Upper lobe of right lung (tissue), 1 donor: ENCODE data around the gene SPAG16. TPM values are rescaled to one million over a fixed set of nuclear protein-coding genes. Genes with fewer than 3 reads are reported as not detected.
"Not testable (repeated sequence)": the region's sequence is repeated elsewhere in the genome, so short reads cannot be mapped to it uniquely, and the experiment has no call there.

Experiments used
- ATAC-seq: fragments of 200-7000 bp; cut with Tn5 transposase; one replicate; pipeline ENCODE4 v1.9.1; 2020; ENCODE audit warnings: mild to moderate bottlenecking, moderate library complexity
- DNase-seq: peaks from one replicate; pipeline ENCODE4 v3.0.0-alpha.2; 2020
- H3K27ac ChIP-seq: fragments of 200-600 bp; one replicate; pipeline ENCODE4 v1.8.0; 2022
- H3K27me3 ChIP-seq: fragments of 200-600 bp; one replicate; pipeline ENCODE4 v1.8.0; 2022; ENCODE audit warnings: mild to moderate bottlenecking
- H3K36me3 ChIP-seq: fragments of 200-600 bp; one replicate; pipeline ENCODE4 v1.8.0; 2022
- H3K4me1 ChIP-seq: fragments of 200-600 bp; one replicate; pipeline ENCODE4 v1.8.0; 2022
- H3K4me3 ChIP-seq: fragments of 200-600 bp; one replicate; pipeline ENCODE4 v1.8.0; 2022; ENCODE audit warnings: mild to moderate bottlenecking
- H3K9me3 ChIP-seq: fragments of 200-600 bp; one replicate; pipeline ENCODE4 v1.8.0; 2022
- intact Hi-C: fragments of 100-400 bp; cut with DNase I; formaldehyde crosslinking; loops from one replicate; pipeline ENCODE4 v1.11.0; 2022
- total RNA-seq: library from RNA; stranded (reverse); fragmentation: NEBNext Ultra II Directional; extraction: Animal tissue kit (Norgen Biotek cat#: 25700); gene quantifications from one replicate; pipeline ENCODE4 v1.2.1, GENCODE V29; 2021
- TF ChIP-seq, protein P1 (sequence below): fragments of 200-600 bp; IDR thresholded peaks from one replicate; pipeline ENCODE4 v1.8.0; 2022; ENCODE audit warnings: antibody characterized with exemption
- donor health status: DM: no; HTN: yes; CAD: no; lungs with severe emphysema.

The SPAG16 gene
- total RNA-seq, 1 donor from 2014 or later: 11.6 TPM

DNA sequence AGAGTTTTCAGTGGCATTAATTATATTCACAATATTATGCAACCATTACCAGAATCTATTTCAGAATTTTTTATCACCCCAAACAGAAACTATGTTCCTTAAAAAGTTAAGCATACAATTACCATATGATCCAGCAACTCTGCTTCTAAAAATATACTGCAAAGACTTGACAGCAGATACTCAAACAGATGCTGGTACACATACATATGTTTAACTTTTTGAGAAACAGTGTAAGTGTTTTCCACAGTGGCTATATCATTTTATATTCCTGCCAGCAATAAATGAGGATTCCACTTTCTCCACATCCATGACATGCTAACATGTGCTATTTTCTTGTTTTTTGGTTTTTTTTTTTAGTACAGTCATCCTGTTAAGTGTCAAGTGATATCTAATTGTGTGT, 687.3 kb downstream of the SPAG16 start:
- no peak overlapping the region for H3K4me3 ChIP-seq
- ATAC-seq: no peak
- no peaks in the 10 kb centered on the region for H3K27me3 ChIP-seq
- H3K36me3 ChIP-seq: no peaks in the 10 kb centered on the region
- intact Hi-C loops: no loop called here
- no peaks in the 10 kb centered on the region for H3K9me3 ChIP-seq
- no peaks in the 10 kb centered on the region for H3K4me1 ChIP-seq
- no peak for DNase-seq
- TF ChIP-seq, protein P1, sequence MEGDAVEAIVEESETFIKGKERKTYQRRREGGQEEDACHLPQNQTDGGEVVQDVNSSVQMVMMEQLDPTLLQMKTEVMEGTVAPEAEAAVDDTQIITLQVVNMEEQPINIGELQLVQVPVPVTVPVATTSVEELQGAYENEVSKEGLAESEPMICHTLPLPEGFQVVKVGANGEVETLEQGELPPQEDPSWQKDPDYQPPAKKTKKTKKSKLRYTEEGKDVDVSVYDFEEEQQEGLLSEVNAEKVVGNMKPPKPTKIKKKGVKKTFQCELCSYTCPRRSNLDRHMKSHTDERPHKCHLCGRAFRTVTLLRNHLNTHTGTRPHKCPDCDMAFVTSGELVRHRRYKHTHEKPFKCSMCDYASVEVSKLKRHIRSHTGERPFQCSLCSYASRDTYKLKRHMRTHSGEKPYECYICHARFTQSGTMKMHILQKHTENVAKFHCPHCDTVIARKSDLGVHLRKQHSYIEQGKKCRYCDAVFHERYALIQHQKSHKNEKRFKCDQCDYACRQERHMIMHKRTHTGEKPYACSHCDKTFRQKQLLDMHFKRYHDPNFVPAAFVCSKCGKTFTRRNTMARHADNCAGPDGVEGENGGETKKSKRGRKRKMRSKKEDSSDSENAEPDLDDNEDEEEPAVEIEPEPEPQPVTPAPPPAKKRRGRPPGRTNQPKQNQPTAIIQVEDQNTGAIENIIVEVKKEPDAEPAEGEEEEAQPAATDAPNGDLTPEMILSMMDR: no peak
- no peak overlapping the region for H3K27ac ChIP-seq

DNA sequence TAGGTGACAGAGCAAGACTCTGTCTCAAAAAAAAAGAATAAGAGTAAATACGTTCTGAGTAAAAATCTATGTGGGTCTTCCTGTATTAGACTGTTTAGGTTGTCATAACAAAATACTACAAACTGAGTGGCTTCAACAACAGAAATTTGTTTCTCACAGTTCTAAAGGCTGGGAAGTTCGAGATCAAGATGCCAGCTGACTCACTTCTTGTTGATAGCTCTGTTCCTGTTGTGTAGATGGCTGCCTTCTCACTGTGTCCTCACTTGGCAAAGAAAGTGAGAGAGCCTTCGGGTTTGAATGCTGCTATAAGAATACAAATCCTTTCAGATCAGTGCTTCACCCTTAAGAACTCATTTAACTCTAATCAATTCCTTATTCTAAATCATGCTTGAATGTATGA, 696.6 kb downstream of the SPAG16 start:
- Histone ChIP-seq H3K27ac (no peak overlapping the region), H3K4me1 (no peaks in the 10 kb centered on the region), H3K27me3 (no peaks in the 10 kb centered on the region), H3K4me3 (no peak overlapping the region), H3K36me3 (no peaks in the 10 kb centered on the region), H3K9me3 (no peaks in the 10 kb centered on the region)
- intact Hi-C loops: no loop called here
- ATAC-seq (no peak), DNase-seq (no peak)
- TF ChIP-seq, protein P1: no peak

DNA sequence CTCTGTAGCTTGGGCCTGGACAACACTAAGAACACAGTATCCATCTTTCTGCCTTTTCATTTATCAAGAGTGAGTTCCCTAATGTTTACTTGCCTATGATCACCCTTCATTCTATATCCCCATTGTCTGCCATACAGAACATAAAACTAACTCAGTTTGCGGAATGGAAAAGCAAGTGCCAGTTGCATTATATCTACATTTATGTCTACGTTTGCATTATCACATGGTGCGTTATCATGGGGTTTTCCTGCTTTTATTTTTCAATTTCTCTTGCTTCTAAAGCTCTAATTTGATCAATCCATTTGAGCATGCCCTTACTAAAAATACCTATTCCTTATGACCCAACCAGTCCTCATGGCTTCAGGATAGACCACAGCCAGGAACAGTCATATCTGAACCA, 704.9 kb downstream of the SPAG16 start:
- Histone ChIP-seq H3K36me3 (no peaks in the 10 kb centered on the region), H3K4me1 (no peaks in the 10 kb centered on the region), H3K9me3 (no peaks in the 10 kb centered on the region), H3K4me3 (no peak overlapping the region), H3K27ac (no peak overlapping the region), H3K27me3 (no peaks in the 10 kb centered on the region)
- intact Hi-C loops: no loop called here
- DNase-seq: no peak
- TF ChIP-seq, protein P1: no peak
- no peak for ATAC-seq

DNA sequence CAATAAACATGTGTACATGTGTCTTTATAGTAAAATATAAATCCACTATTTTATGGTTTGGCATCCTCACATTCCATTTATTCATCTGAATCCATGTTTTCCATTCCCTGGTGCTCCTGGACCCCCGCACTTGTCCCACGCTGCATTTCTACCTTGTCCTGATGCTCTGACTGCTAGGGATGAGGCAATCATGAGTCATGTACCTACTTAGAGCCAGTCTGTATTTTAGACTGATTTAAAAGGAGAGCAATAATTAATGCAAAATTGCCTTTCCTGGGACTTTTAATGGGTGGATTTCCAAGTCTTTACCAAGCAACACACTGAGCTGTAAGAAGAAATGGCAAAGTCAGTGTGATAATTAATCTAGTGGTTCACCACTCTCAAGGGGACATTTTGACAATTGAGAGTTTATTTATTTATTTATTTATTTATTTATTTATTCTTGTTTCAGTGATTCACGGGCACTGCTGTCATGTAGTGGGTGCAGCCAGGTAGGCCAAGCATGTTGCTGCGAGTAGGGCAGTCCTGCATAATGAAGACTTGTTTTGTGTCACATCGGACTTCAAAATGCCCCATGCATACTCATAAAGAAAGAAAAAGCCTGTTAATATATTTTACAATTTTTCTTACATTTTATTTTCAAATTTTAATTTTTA, 707.3 kb downstream of the SPAG16 start:
- TF ChIP-seq, protein P1: no peak
- Histone ChIP-seq H3K27me3 (no peaks in the 10 kb centered on the region), H3K9me3 (no peaks in the 10 kb centered on the region), H3K27ac (no peak overlapping the region), H3K36me3 (no peaks in the 10 kb centered on the region), H3K4me1 (no peaks in the 10 kb centered on the region), H3K4me3 (no peak overlapping the region)
- DNase-seq (no peak), ATAC-seq (no peak)
- intact Hi-C loops: no loop called here

DNA sequence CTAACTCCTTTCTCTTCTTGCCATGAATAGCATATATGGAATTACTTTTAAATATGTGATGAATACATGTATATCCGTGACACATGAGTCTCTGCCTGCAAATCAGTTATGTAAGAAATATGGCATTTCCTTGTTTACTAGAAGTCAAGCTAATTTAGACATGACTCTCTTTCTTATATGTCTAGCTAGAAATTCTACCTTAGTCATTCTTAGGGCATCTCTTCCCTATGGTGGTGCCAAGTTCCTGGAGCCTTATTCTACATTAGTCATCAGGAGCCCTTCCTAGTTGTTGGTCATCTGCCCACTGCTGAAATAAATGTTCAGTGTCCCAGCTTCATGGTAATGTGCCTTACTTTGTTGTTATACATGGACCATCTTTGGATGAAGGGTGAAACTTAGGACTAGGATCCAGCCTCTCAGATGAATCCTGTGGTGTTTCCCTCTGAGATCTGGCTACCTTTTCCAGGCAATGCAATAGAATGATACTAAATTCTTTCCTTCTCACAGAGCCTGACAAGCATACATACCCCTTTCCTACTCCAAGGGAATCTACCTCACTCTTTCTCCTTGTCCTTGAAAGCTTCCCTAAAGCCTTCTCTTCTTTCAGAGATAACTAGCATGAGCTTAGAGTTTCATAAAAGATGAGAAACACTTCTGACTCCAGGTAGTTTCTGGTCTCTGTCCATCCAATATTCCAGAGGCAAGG, 711.3 kb downstream of the SPAG16 start:
- TF ChIP-seq, protein P1: no peak
- Histone ChIP-seq H3K27ac (no peak overlapping the region), H3K9me3 (no peaks in the 10 kb centered on the region), H3K4me1 (no peaks in the 10 kb centered on the region), H3K4me3 (no peak overlapping the region), H3K36me3 (no peaks in the 10 kb centered on the region), H3K27me3 (no peaks in the 10 kb centered on the region)
- no peak for DNase-seq
- intact Hi-C loops: no loop called here
- no peak for ATAC-seq

DNA sequence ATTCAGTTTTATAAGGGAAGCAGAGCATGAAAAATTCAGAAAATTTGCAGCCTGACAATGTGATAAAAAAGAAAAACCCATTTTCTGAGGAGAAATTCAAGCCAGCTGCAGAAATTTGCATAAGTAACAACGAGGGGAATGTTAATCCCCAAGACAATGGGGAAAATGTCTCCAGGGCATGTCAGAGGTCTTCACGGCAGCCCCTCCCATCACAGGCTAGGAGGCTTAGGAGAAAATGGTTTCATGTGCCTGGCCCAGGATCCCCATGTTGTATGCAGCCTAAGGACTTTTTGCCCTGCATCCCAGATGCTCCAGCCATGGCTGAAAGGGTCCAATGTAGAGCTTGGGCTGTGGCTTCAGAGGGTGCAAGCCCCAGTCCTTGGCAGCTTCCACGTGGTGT, 714.7 kb downstream of the SPAG16 start:
- H3K27me3 ChIP-seq, ATAC-seq, H3K9me3 ChIP-seq, H3K4me3 ChIP-seq, H3K27ac ChIP-seq, H3K4me1 ChIP-seq, DNase-seq, intact Hi-C loops, H3K36me3 ChIP-seq: not testable (repeated sequence)
